NCI-H2196 treated with DMSO at 0.1 percent for 48 hours (cell line): ENCODE results near the gene FAM3B.

ENCODE experiments used
- DNase-seq: peaks from one replicate; lab custom pipeline; 2025; ENCODE audit not compliant: unreplicated experiment; lab: John Stamatoyannopoulos, UW

FAM3B gene

GRCh38 chr21:41390043-41390639 is 73.5 kb downstream of the FAM3B start:
- no peak for DNase-seq

- no peak for DNase-seq
Observed at GRCh38 chr21:41393876-41394465, 77.4 kb downstream of the FAM3B start.

- DNase-seq: no peak
Observed at GRCh38 chr21:41396558-41397075, 80.0 kb downstream of the FAM3B start.

- no peak for DNase-seq
Observed at GRCh38 chr21:41397471-41397891, 80.9 kb downstream of the FAM3B start.

GRCh38 chr21:41398251-41398650 is 81.7 kb downstream of the FAM3B start:
- no peak for DNase-seq

GRCh38 chr21:41398831-41399230 is 82.2 kb downstream of the FAM3B start:
- DNase-seq: no peak

GRCh38 chr21:41399246-41399800 is 82.7 kb downstream of the FAM3B start:
- DNase-seq: no peak

- DNase-seq: no peak
Observed at GRCh38 chr21:41402231-41402630, 85.6 kb downstream of the FAM3B start.

GRCh38 chr21:41402796-41403195 is 86.2 kb downstream of the FAM3B start:
- no peak for DNase-seq

GRCh38 chr21:41403331-41403730 is 86.7 kb downstream of the FAM3B start:
- DNase-seq: no peak

- no peak for DNase-seq
Observed at GRCh38 chr21:41403966-41404365, 87.4 kb downstream of the FAM3B start.

GRCh38 chr21:41405321-41405720 is 88.7 kb downstream of the FAM3B start:
- DNase-seq: no peak

- DNase-seq: no peak
Observed at GRCh38 chr21:41406340-41406739, 89.7 kb downstream of the FAM3B start.
